NCI-H82 treated with DMSO at 0.1 percent for 48 hours (cell line): ENCODE measurements around the gene BUD23.
A peak's percentile ranks its signal among the peaks of the same experiment; 100 is the strongest.
"Not testable (repeated sequence)": the region's sequence is repeated elsewhere in the genome, so short reads cannot be mapped to it uniquely, and the experiment has no call there.

Experiments
- DNase-seq: peaks from one replicate; lab custom pipeline; 2025; ENCODE audit not compliant: unreplicated experiment; lab: John Stamatoyannopoulos, UW

BUD23 gene

DNA sequence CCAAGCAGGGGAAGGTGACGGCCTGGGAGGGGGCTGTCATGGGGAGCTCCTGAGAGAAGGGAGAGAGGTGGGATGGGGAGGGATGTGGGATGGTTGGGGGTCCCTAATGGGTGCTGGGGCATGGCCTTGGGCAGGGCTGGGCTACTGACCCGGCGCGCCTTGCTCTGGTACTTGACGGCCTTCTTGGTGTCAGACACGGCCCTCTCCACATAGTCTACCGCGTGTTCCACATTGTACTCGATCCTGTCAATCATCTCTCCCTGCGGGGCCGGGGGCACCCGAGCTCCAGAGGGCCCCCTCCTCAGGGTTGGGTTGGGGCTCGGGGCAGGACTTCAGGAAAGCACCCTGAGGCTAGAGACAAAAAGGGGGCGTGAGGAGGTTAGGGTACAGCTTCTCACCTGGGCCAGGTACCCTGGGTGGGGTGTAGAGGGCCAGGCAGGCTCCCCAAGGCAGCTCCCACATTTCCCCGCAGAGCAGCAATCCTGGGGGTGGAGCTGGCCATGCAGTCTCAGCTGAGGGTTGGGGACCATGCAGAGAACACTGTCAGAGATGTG lies 17.3 kb downstream of the BUD23 start:
- DNase-seq, result no peak

DNA sequence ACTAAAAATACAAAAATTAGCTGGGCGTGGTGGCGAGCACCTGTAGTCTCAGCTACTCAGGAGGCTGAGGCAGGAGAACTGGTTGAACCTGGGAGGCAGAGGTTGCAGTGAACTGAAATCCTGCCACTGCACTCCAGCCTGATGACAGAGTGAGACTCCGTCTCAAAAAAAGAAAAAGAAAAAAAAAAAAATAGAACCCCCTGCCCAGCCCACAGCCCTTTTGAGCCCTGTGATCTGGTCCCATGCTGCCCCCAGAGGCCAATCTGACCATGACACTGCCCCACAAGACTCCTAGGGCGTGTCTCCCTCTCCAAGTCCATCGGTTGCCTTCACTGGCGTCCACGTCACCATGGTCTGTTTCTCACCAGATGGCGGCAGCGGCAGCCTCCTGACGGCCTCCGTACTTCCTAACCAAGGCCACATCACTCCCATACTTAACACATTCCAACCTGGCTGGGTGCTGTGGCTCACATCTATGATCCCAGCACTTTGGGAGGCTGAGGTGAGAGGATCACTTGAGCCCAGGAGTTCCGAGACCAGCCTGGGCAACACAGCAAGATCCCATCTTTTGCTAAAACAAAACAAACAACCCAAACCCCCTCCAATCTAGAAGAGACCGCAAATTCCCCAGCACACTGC lies 18.1 kb downstream of the BUD23 start:
- peak; percentile 43 for DNase-seq

DNA sequence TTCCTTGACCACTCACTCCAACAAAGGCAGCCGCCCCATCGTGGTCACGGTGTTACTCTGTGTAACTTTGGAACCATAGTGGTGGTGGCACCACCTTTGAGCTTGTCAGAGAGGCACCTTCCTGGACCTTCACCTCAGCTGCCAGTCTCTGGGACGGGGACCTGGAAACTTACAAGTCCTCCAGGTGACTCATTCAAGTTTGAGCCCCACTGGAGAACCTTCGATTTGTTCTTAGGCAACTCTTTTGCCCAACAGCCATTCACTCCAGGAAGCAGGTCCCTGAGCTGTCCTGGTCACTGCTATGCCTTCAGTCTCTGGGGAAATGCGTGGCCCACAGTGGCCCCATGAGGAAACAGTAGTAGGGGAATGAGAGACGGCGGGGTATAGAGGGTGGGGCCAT lies 18.8 kb downstream of the BUD23 start:
- no peak for DNase-seq

- no peak for DNase-seq
These were observed 19.3 kb downstream of the BUD23 start for GRCh38 chr7:73702665-73703064.

GRCh38 chr7:73703225-73703624 lies 19.8 kb downstream of the BUD23 start:
- DNase-seq, result no peak

DNA sequence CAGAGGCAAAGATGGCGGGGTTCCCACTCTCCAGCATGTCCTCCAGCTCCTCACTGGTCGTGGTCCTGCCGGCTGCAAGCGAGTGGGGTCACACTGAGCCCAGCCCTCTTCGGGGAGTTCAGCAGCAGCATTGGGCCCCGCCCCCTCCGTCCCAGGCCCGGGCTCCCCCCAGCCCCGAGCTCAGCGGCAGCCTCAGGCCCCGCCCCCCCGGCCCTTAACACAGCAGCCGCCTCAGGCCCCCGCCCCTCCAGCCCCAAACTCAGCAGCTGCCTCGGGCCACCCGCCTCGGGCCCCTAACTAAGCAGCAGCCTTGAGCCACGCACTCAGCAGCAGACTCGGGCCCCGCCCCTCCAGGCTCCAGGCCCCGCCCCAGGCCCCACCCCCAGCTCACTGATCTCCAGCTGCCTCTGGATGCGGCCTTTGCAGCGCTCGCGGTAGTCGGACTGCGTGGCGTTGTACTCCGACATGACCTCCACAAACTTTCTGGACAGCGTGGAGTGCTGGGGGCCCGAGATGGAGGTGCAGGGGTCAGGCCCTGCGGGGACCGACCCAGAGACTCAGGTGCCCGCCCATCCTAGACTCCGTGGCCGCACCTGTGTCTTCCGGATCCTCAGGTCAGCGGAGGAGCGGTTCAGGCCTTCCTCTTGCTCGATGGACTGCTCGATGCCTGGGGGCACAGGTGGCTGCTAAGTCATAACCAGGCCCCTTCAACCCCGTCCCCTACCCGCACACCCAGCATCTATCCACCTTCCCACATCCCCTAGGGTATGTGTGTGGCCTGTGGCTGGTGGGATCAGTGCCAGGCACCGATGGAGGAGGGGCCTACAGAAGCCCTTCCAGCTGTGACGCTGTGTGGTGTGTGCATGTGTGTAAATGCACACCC lies 20.6 kb downstream of the BUD23 start:
- DNase-seq, result peak; percentile 74

GRCh38 chr7:73704640-73705550 lies 21.5 kb downstream of the BUD23 start:
- DNase-seq, result peak; percentile 48

GRCh38 chr7:73705551-73705920 lies 22.1 kb downstream of the BUD23 start:
- DNase-seq, result no peak

DNA sequence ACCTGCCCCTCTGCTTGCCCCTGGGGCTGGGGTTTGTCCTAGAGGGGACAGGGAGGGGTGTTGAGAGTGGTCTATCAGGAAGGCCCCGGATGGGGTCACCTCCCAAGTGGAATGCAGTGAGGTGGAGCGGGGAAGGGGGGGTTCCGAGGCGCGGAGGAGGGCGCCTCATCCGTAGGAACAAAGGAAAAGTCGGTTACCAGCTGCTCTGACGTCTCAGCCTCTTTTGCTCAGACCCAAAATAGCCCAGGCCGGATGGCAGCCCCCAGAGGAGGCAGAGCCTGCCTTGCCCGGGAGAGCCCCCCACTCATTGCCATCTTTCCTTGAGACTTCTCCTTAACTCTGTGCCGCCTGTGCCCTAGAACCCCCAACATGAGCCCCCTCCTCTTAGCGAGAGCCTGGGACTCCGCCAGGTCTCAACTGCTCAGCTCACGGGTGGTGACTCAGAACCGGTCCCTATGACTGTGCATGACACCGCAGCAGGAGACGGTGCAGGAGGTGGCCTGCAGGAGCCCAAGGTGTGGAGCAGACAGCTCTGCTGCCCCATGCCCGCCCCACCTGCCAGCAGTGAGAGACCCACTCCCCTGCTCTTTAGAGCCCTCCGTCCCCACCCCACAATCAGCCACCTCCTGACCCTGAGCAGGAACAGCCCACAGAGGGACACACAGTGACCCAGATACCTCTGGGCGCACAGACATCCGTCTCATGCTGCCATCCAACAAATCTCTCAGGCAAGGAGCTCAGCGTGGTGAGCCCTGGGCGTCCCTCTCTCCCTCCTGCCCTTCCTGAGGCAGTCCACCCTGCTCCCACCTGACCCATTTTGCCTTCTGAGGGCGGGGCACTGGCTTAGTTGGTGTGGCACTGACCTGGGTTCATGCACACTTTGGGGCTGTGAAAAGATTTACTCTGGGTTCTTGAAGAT lies 23.0 kb downstream of the BUD23 start:
- DNase-seq, result no peak

DNA sequence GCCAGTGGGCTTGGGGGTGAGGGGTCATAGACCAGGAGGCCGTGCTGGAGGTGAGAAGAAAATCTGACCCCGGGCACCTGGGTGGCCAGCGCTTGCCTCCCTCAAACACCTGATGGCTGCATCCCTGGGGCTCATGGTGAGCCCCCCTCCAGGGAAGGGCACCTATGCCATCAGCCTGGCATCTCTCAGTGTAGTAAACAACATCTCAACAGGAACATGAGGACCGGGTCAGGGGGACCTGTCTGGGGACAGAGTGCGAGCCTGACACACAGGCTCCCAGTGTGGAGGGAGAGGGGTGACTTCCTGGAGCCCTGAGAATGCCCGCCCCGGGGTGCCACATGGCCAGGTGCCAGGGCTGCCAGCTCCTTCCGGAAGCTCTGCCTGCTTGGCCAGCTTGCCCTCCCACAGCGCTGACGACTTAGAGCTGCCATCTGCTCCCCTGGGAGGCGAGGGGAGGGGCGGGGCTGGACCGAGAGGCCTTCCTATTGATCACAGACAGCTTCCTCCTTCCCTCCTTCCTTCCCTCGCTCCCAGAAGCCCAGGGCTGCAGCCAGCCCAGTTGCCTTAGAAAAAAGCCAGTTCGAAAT lies 23.7 kb downstream of the BUD23 start:
- DNase-seq, result peak; percentile 55

- no peak for DNase-seq
These were observed 25.7 kb downstream of the BUD23 start for GRCh38 chr7:73708961-73709549.

DNA sequence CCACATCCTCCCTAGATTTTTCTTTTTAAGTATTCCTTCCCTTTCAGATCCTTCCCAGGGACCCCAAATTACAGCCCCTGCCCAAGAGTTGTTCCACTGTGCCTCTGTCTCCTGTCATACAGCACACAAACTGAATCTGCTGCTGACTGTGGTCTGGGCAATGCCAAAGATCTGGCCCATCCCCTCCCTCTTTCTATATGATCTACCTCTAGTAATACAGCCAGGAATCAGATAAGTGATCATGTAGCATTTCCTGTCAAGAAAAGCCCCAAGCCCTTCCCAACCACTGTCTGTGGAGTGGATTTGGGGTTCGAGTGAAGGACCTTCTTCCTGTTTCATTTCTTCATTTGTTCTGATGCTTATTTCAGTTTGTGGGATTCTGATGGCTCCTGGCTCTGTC lies 29.4 kb downstream of the BUD23 start:
- DNase-seq, result no peak

GRCh38 chr7:73713319-73713718 lies 29.9 kb downstream of the BUD23 start:
- DNase-seq, result not testable (repeated sequence)

DNA sequence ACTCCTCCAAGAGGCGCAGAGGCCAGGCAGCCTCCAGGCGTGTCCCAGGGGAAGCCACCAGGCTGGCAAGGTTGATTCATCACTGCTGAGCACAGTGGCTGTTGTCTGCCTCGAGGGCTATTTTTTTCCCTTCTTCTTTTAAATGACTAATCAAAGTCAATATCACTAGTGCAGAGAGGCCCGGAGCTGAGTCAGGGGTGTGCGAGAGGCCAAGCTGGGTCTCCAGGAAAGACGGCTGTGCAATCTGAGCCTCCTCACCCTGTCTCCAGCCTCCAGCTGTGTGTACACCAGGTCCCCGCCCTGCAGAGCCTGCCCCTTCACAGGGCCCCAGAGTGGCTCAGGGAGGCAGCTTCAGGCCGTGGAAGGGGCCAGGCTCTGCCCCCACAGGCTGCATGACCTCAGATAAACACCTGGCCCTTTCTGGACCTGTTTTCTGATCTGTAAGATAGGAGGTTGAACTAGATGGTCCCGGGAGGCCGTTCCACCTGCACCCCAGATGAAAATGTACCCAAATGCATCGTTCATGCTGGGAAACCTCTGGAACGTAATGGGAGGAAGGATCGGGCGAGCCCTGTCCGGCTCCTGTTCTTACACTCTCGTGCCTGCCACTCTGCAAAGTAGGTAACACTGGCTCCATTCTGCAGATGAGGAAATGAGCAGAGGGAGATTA lies 32.4 kb downstream of the BUD23 start:
- no peak for DNase-seq

DNA sequence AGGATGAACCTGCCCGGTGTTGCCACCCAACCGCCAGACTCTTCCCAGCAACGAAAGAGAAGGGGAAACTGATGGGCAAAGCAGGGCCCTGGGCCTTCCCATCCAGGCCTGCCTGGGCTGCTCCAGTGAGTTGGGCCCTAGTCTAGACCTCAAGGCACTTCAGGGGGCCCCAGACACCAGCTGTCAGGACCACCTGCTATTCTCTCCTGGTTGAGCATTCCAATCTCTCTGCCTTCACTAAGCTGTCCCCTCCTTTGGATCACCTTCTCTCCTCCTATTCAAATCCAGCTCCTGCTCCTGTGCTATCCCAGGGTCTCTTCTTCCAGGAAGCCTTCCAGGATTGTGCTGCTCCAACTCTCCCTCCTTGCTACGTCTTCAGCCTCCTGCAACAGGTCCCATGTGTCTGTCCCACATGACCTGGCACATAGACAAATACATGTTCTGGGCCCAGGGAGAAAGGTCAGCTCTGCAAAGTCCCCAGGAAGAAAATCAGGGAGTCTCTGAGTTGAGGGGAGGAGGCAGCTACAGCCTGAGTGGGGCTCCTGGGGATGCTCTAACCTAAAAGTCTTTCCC lies 33.0 kb downstream of the BUD23 start:
- no peak for DNase-seq

GRCh38 chr7:73717025-73717807 lies 33.8 kb downstream of the BUD23 start:
- no peak for DNase-seq

DNA sequence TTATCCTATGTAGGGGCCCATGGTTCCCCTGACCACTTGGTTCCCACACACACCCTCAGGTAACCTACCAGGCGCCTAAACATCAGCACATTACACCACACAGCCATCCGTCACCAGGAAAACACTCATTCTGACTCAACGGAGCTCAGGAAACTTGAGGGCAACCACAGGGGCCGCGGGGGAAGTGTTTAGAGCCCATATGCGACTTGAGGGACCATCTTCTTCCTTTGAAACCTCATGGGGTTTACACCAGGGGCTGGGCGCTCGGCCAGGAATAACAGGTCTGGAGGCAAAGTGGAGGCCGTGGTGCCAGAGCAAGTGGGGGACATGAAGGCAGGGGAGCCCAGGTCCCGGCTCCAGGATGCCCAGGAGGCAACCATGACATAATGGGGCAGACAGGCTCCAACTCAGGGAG lies 34.6 kb downstream of the BUD23 start:
- no peak for DNase-seq

GRCh38 chr7:73718438-73718881 lies 35.1 kb downstream of the BUD23 start:
- DNase-seq, result no peak
